Measurements from ENCODE around the gene TCF4.

The TCF4 gene

DNA sequence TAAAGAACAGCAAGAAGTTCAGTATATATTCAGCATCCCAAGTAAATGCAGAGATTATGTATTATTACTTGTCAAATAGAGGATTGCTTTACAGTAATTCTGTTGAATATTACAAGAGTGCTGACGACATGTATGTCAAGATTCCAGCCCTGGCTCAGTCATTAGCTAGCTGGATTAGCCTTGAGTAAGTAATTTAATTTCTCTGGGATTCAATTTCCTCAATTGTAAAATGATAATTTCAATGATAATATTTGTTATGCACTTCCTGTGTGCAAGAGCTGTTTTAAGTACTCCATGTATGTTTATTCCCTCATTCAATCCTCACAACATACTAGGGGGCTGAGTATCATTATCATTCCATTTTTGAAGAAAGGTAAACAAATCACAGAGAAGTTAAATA is 44.0 kb downstream of the TCF4 start:
- DNase-seq (ENCODE audit: low spot score), result no peak

DNA sequence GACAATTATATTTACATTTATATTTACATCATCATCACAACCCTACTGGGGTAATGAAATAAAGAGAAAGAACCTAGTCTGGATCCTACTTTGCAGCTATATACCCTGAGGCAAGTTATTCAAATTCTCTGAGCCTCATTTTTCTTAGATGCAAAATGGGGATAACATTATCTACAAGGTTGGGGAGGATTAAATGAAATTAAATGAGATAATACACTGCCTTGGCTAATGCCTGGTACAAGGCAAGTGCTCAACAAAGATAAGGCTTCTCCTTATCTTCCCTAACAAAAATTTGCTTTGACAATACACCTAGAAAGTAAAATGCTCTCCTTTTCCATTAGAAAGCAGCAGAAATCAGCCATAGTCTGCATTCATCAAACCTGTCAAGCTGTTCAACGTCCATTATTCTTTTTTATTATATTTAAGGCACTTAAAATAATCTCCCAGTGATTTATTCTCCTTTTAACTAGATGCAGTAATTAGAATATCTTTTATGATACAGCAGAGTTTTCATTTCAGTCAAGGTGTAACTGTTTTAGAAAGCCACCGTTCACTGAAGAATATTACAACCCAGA is 44.8 kb downstream of the TCF4 start:
- DNase-seq (ENCODE audit: low spot score), result no peak

DNA sequence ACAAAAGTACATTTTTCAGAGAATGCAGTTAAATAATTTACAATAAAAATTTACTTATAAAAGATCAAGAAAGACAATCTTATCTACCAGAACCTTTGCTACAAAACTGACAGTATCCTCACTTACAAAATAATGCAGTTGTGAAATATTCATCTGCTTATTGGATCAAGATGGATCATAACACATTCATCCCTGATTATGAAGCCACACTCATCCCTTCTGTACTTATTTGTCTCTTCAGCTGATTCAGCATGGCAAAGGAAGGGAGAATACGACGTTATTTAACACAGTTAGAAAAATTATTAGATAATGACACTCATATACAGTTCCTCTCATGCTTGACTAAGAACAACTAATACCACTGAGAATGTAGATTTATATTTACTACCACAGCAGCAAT is 46.4 kb downstream of the TCF4 start:
- no peak for DNase-seq (ENCODE audit: low spot score)

DNA sequence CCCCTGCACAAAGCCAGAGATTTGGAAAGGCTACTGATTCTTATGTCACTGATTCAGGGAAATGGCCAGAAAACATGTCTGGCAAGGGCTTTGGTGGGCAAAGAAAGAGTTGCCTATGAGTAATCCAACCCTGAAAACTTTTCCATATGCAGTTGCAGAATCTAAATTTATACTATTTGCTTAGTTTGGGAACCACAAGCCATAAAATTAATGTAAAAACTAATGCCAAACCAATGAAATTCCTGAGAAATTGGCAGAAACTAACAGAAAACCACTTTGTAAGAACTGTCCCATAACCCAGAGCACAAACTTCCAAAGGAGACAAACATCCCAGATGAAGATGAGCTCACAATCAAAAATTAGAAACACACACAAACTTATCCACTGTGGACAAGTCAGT is 48.8 kb downstream of the TCF4 start:
- no peak for DNase-seq (ENCODE audit: low spot score)

DNA sequence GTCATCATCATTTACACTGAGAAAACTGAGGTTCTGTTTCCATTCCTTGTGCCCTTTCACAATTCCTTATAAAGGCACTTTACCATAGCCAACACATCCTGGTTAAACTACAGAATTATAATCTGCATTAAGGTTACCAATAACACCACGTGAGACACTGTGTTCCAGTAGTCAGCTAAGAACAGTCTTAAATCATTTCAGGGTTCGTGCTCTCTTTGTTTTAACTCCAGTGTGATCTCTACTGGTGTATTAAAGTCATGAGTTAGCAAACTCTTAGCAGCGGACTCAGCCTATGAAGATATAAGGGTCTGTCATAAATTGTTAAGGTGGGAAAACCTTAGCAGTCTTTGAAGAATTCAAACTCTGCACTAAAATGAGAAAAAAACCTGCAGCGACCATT is 53.0 kb downstream of the TCF4 start:
- no peak for DNase-seq (ENCODE audit: low spot score)

DNA sequence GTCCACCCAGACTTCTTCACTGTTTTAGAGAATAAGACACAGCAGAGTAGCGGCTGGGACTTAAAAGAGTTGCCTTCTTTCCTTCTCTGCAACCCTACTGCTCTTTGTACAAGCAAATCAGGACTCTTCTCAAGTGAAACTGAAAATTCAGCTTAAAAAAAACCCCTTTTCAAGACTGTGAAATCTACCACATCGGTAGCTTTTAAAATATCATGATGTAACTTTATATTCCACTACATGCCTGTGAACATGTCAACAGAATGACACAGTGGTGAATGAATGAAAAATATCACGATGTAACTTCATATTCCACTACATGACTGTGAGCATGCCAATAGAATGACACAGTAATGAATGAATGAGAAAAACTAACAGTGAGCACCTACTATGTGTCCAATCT is 53.4 kb downstream of the TCF4 start:
- DNase-seq (ENCODE audit: low spot score), result no peak

DNA sequence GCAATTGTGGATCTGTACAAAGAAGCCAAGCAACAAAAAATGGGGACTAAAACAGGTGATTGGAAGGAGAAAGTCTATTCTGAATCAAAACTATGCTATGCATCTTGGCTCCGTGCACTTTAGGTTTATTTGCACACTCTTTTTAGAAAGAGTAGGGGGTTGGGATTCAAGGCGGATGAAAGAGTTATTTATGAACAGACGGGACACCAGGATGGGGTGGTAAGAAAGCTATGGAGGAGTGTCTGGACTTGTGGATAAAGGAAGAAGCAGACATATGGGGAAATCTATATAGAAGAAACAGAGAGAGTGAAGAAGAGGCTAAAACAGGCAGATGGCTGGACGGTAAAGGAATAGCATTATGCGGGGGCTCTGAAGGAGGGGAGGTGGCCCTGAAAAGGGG is 57.8 kb downstream of the TCF4 start:
- no peak for DNase-seq (ENCODE audit: low spot score)

DNA sequence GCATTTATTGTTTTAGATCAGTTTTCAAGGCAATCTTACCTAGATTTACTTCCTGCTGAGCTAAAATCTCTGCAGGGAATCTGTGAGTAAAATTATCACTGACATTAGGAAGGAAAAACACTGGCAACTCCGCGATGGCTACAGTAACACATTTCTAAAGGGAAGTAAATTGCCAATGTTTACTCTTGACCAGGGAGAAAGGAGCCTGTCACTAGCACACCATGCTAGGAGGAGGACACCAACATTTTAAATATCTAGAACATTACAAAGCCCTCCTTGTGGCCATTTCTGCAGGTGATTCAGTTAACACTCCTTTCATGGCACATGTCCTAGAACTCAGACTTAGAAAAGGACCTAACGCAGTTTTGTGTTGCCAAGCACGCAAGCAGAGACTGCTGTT is 58.4 kb downstream of the TCF4 start:
- DNase-seq (ENCODE audit: low spot score), result no peak

DNA sequence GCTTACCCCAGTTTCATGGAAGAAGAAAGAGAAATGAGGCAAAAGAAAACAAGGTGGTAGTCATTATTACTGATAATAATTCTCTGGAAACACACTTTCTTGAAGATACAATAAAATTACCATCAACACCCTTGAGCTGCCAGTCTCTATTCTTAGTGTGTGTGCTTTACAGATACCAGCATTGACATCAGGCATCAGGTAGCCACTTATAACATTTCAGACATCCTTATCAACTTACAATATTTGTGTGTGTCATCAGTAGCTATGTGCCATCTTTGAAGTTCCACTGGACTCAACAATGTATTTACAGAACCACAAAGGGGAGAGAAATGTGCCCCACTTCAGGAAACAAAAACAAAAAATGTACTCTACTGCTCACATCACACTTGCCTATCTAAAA is 62.1 kb downstream of the TCF4 start:
- DNase-seq (ENCODE audit: low spot score), result no peak

DNA sequence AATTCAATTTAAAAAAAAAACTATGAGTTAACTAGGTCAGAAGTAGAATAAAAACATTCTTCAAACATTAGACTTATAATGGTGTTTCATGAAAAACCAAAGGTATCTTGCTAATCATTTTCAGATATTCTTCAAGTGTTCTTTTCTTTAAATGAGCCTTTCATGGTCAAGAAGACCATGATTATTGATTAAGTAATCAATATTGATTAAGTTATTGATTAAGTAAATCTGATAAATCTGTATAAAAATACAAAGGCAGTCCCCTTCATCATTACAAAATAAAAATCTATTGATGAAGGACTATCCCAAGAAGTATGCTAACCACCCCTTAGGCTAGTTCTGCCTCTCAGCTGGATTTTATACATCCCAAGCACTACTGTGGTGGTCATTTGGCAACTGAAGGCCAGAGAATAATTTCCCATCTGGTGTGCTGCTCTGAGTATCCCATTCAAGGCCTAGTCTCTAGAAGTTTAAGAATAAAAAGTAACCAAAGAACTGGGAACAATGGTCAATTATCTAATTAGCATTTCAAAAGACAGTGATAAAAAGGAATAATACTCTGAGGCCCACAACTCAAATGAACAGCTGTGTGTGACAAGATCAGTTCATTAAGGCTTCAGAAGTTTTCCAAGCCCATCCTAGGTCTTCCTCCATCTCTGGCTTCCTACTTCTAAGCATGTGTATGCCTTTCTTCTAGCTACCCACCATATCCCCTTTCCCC is 63.5 kb downstream of the TCF4 start:
- DNase-seq (ENCODE audit: low spot score), result no peak

DNA sequence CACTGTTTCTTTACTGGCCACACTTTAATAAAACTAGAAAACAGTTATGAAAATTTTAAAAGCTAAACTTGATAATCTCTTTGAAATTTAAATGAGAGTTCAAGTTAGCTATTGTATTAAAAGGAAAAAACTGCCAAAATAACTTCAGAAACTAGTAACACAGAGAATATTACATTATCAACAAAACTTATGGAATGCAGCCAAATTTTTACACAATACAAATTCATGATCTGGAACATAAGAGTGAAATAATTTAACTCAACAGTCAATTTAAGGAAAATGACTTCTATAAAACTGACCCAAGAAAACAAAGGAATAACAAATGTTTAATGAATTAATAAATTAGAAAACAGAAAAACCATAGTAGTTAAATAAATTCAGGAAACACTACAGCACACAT is 65.0 kb downstream of the TCF4 start:
- DNase-seq (ENCODE audit: low spot score), result no peak

DNA sequence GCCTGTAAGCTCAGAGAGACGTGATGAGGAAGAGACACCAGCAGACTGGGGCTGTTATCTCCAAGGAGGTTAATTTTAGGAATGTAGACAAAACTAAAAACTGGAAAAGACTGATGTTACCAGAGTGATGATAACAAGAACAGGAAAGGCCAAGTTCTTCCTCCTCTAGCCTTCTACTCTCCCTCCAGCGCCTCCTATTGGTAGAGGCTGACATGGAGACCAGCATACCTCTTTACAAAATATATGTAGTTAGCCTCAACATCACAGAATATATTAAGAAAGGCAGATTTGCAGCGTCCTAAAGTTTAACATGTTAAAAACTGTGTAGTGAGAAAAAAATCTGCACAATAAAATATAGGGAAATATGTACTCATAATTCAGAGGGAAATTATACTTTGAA is 66.0 kb downstream of the TCF4 start:
- no peak for DNase-seq (ENCODE audit: low spot score)

DNA sequence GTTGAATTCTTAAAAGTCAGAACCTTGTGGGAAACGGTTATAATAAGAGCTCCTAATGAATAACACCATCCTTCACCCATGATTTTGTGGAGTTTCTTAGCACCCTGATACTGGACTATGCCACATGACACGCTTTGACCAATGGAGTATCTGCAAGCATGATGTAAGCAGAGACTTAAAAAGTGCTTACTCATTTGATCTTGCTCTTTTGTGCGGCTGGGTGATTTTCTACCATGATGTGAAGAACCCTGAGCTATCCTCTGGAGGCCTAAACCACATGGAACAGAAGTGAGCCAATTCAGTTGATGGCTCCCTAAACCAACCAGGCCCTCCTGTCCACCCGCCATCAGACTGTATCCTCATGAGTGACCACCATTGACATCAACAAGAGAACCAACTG is 70.9 kb downstream of the TCF4 start:
- DNase-seq (ENCODE audit: low spot score), result no peak

DNA sequence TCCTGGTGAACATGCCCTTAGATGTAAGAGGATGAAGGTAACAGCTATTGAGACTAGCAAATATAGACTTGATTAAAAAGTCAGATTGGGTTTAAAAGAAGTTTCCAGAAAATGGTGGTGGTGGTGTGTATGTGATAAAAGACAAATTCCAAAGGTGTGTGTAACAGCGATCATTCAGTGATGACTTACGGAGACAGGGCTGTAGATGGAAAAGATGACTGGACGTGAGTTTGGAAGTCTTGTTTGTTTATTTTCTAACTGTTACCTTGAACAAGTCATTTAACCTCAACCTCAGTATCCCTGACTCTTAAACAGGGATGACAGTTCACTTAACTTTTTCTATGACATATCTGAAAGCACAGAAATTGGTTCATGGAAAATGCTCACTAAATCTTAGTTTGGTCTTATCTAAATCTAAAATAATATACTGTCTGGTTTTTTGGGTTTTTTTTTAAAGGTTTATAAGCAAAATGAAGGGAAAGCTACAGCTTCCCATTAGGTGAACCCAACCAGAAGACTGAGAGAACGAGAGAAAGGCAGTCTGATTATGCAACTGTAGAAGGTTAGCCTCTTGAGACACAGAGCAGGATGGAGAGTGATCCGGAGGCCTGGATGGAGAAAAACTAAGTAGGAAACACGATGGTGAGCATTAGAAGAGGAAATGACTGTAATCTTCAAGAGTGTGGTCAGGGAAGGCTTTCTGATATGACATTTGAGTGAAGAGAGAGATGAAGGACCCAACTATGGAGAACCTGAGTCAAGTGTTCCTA is 71.9 kb downstream of the TCF4 start:
- no peak for DNase-seq (ENCODE audit: low spot score)

DNA sequence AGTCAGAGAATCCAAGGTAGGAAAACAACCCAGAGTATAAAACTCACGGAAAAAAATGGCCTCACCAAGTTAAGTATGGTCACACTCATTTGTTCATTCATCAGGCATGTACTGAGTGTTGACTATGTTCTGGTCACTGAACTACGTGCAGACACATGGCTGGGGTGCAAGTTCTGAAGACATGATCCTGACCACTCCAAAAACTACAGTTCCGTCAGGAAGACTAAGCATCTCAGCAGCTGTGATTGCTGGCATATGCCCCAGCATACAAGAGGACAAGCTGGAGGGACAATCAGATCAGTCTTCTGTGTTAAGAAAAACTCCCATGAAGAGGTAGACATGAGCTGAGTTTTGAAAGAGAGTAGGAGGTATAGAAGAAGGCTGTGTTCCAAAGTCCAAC is 72.8 kb downstream of the TCF4 start:
- DNase-seq (ENCODE audit: low spot score), result no peak

DNA sequence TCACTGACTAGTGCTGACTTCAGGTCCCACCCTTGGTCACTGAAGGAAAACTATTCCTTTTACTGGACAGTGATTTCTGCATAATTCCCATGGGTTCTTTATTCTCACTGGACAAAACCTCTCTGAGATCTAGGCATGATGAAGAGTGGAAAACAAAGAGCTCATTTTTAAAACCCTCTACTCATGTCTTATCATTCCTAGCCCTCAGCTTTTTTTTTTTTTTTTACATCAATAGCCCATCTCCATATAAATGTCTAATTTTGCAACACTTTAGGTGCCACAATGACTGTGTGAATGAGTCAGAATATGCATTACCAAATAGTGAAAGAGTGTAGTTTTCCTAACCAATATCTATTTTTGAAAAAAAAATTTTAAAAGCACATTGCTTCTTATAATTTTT is 74.8 kb downstream of the TCF4 start:
- no peak for DNase-seq (ENCODE audit: low spot score)

DNA sequence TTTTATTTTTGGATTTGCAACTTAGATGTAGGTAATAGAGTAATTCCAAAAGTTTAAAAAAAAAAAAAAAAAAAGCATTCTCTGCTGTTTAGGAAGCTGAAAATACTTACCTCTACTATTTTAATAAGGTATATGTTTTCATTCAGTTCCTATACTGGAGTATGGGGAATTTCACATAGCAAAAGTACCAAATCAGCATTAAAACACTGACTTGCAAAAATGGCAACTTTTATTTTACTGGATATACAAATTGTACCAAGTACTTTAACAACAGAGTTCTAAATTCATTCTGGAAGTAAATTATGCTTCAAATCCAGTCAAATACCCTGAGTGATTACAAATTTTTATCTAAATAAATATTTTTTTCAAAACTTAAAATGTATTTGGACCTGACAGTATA is 76.7 kb downstream of the TCF4 start:
- DNase-seq (ENCODE audit: low spot score), result peak; percentile 45

DNA sequence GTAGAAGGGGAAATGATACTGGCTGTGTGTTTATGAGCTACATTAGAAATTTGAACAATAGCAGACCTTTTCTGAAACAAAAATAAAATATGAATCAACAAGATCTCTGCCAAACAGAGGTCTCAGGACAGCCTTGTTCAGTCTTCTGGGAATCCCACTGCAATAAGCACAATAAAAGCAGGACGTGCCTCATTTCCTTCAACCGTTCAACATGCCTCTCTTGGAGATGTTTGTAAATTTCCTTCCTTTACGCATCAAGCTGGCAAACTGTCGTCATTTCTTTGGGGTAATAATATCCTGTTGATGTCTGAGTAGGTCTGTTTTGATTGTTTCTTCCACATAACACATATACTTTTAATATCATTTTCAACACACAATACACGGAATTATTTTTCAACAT is 77.2 kb downstream of the TCF4 start:
- peak; percentile 98 for DNase-seq (ENCODE audit: low spot score)

DNA sequence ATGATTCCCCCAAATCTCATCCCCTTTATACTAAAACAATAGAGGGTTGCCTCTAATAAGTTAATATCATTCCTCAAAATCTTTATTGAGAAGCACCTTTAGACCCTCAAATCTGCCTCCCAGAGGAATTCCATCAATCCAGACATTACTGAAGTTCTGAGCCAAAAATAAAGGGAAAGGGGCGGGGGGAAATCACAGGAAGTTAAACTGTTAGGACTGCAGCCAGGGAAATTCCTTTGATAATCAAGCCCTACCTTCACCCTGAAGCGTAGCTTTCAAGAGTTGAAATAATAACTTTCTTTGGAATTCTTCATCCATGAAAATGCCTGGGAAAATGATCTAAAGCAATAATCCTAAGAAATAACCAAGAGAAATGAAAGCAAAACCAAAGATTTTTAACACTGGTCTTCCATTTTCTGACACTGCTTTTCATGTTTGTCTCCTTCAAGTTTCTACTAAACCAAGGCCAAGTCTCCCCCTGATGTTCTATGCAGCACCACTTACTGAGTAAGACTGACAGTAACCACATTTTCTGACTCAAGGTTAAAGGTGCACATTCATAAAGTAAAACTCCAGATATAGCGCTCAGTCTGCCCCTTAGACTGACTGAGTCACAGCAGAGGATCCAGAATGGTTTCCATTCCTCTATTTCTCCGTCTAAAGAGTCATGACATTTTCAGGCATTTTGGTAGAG is 78.2 kb downstream of the TCF4 start:
- peak; percentile 79 for DNase-seq (ENCODE audit: low spot score)

DNA sequence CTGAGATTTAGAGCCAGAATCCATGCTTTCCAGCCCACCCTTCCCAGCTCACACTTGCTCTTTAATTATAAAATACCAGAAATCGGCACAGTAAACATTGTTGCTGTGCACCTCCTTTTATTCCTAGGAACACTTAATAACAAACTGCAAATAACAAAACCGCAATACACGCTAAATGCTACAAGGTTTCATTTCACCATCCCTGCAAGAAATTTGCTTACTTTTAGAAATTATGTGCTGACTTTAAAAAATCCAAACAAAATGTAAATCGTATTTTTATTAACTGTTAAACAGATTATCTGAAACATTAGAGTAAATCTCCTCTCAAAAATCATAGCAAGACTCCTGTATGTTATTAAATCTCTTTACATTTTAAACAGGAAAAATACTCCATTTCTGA is 79.3 kb downstream of the TCF4 start:
- no peak for DNase-seq (ENCODE audit: low spot score)

DNA sequence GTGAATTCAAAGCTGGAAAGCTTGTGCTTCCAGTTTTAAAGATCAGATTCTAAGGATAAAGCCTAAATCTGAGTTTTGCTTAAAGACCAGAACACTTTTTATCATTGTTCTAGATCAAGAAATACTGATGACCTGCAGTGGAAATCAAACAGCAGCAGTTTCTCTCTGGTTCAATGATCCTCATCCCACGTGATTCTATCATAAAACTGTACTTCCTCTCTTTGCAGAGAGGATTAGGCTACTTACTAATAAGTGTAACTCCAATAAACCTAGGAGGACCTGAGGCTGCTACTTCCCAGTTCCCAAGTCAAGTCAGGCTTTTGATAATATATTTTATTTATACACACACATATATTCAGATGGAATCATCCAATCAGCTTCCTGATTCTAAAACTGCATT is 81.9 kb downstream of the TCF4 start:
- DNase-seq (ENCODE audit: low spot score), result no peak

DNA sequence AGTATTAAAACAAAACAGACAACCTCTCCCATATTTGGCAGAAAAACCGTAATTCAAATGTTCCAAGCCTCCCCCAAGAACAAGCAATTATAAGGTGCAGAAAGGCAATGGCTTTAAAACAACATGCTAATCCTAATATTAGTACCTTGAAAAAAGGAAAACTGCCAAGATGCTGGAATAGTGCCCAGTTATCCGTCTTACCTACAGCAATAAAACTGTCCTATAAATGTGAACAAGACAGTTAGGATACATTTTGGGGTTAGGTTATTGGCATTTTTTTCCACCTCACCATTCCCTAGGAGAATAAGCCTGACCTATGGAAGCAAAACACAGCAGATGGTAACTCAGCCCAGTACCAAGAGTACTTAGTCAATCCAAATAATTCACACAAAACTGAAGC is 83.2 kb downstream of the TCF4 start:
- no peak for DNase-seq (ENCODE audit: low spot score)
